Measurements from ENCODE around the gene CCDC116.

The CCDC116 gene

GRCh38 chr22:21632237-21632895 is at the start of gene CCDC116:
TSS of gene CCDC116 (plus strand) at chr22:21632760. CDS start at chr22:21633182, 422 bp downstream.
- no peak for DNase-seq (ENCODE audit: low read depth)
- no peak for TF ChIP-seq CTCF (IDR thresholded peaks at IDR 0.05; ENCODE audit: low read length, missing control alignments)
- no peak within 1 kb of the TSS for H3K4me3 ChIP-seq (replicated peaks; ENCODE audit: low read depth, low read length)

- no peak for TF ChIP-seq CTCF (IDR thresholded peaks at IDR 0.05; ENCODE audit: low read length, missing control alignments)
- H3K4me3 ChIP-seq (replicated peaks; ENCODE audit: low read depth, low read length), result no peak overlapping the region
- DNase-seq (ENCODE audit: low read depth), result no peak
Measured at GRCh38 chr22:21582801-21583740, 49.5 kb upstream of the CCDC116 start.

- H3K4me3 ChIP-seq (replicated peaks; ENCODE audit: low read depth, low read length), result no peak overlapping the region
- TF ChIP-seq CTCF (IDR thresholded peaks at IDR 0.05; ENCODE audit: low read length, missing control alignments), result no peak
- no peak for DNase-seq (ENCODE audit: low read depth)
Measured at GRCh38 chr22:21585389-21585788, 47.2 kb upstream of the CCDC116 start.

GRCh38 chr22:21587803-21588611 is 44.6 kb upstream of the CCDC116 start:
- no peak for TF ChIP-seq CTCF (IDR thresholded peaks at IDR 0.05; ENCODE audit: low read length, missing control alignments)
- no peak overlapping the region for H3K4me3 ChIP-seq (replicated peaks; ENCODE audit: low read depth, low read length)
- peak; percentile 34 for DNase-seq (ENCODE audit: low read depth)

- no peak for DNase-seq (ENCODE audit: low read depth)
- TF ChIP-seq CTCF (IDR thresholded peaks at IDR 0.05; ENCODE audit: low read length, missing control alignments), result no peak
- H3K4me3 ChIP-seq (replicated peaks; ENCODE audit: low read depth, low read length), result no peak overlapping the region
Measured at GRCh38 chr22:21589396-21589795, 43.2 kb upstream of the CCDC116 start.

GRCh38 chr22:21590809-21591641 is 41.5 kb upstream of the CCDC116 start:
- no peak for DNase-seq (ENCODE audit: low read depth)
- TF ChIP-seq CTCF (IDR thresholded peaks at IDR 0.05; ENCODE audit: low read length, missing control alignments), result no peak
- H3K4me3 ChIP-seq (replicated peaks; ENCODE audit: low read depth, low read length), result no peak overlapping the region

All from fibroblast of pulmonary artery (primary cell).